ENCODE results near the gene TMEM139.
"Not testable (repeated sequence)": the region's sequence is repeated elsewhere in the genome, so short reads cannot be mapped to it uniquely, and the experiment has no call there.

The TMEM139 gene

DNA sequence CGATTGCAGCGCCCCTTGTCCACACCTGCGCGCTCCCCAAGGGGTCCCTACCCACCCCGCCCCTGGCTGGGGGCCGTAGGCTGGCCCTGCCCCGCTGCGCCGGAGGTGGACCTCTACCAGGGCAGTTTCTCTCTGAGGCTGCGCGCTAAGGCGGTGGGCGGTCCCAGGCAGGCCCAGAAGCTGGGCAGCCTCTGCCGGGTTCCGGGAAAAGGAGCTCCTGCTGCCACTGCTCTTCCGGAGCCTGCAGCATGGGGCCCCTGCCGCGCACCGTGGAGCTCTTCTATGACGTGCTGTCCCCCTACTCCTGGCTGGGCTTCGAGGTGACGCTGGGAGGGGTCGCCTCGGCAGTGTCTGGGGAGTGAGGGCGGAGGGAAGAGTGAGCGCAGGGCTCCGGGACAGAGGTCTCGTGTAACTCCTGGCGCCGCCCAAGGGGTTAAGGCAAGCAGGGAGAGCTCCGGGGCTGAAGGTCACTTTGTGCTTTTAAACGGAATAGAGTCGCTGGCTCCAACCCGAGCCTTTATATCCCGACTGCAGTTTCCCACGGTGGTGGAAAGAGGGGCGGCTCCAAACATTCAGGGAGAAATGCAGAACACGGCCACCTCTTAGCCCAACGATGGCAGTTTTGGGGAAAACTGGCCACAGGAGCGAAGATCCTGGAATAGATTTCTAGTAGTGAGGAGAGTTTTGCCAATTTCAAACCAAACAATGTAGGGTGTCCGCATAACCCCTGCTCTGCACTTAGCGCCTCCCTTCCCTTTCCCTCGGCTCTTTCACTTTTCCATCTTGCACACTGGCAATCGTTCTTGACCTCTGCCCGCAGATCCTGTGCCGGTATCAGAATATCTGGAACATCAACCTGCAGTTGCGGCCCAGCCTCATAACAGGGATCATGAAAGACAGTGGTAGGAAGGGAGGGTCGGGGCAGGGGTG lies 21.2 kb upstream of the TMEM139 start, which contains the start of gene GSTK1:
GSTK1 (plus strand) TSS at position 176 of the 930 bp plus-strand sequence; CDS start at position 249, 73 bp downstream.
- peak within 1 kb of the TSS; percentile 72 for H3K4me3 ChIP-seq (ENCODE audit: low read depth, low read length)
- DNase-seq (ENCODE audit: low read depth) = no peak
- in situ Hi-C loops (cut with HindIII; ENCODE audit: low sequenced_read_pairs) = no loop called here
- TF ChIP-seq, protein P1, sequence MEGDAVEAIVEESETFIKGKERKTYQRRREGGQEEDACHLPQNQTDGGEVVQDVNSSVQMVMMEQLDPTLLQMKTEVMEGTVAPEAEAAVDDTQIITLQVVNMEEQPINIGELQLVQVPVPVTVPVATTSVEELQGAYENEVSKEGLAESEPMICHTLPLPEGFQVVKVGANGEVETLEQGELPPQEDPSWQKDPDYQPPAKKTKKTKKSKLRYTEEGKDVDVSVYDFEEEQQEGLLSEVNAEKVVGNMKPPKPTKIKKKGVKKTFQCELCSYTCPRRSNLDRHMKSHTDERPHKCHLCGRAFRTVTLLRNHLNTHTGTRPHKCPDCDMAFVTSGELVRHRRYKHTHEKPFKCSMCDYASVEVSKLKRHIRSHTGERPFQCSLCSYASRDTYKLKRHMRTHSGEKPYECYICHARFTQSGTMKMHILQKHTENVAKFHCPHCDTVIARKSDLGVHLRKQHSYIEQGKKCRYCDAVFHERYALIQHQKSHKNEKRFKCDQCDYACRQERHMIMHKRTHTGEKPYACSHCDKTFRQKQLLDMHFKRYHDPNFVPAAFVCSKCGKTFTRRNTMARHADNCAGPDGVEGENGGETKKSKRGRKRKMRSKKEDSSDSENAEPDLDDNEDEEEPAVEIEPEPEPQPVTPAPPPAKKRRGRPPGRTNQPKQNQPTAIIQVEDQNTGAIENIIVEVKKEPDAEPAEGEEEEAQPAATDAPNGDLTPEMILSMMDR (IDR thresholded peaks at IDR 0.05; ENCODE audit: low read depth, low read length, missing control alignments) = no peak

DNA sequence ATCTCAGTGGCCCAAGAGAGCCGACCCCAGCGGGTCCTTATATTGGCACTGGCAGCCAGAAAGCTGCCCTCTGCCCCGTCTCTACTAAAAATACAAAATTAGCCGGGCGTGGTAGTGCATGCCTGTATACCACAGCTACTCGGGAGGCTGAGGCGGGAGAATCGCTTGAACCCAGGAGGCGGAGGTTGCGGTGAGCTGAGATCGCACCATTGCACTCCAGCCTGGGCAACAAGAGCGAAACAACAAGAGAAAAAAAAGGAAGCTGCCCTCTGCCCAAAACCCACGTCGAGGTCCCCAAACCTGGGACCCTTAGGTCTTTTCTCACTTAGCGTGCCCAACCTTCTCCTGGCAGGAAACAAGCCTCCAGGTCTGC lies 20.6 kb upstream of the TMEM139 start:
- in situ Hi-C loops (cut with HindIII; ENCODE audit: low sequenced_read_pairs); DNase-seq (ENCODE audit: low read depth): not testable (repeated sequence)
- H3K4me3 ChIP-seq (ENCODE audit: low read depth, low read length) = peak overlapping the region; percentile 72

DNA sequence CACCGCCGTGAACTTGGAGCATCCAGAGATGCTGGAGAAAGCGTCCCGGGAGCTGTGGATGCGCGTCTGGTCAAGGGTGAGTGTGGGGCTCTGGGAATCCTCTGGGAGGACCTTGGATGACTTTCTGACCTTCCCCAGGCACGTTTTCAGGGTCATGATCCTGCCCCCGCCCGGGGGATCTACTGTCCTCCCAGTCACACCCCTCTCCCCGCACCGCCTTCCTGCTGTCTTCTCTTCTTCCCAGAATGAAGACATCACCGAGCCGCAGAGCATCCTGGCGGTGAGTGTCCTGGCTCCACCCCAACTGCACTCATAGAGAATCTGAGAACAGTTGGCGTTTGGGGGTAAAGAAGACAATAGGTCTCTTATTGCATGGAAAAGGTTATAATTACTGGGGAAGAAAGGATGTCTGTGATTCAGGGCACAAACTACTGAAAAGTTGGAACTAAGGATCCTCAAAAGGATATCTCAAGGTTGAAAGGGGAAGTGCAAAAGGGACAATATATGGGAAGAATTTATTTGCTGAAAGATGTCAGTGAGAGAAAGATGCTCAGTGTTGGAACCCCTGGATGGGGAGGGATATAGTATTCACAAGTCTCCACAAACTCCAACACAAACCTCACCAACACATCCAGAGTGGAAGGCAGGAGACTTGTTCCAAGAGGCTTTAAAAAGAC lies 19.6 kb upstream of the TMEM139 start:
- in situ Hi-C loops (cut with HindIII; ENCODE audit: low sequenced_read_pairs) = no loop called here
- H3K4me3 ChIP-seq (ENCODE audit: low read depth, low read length) = no peak overlapping the region

DNA sequence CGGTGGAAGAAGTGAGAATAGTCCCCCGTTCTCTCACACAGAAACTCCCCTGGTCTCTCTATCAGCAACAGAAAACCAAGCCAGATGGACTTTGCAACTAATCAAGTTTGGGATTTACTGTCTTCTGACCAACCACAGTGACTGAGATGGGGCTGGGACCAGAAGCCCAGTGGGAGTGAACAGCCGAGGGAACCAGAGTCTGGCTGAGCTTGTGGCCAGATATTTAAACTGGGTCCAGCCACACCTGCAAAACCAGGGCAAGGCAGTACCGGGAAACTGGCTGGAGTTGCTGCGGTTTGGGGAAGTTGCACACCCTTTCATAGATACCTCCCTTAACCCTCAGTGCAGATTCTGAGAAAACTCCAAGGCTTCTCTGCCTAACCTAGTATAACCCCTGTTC lies 15.5 kb upstream of the TMEM139 start:
- DNase-seq (ENCODE audit: low read depth) = no peak
- H3K4me3 ChIP-seq (ENCODE audit: low read depth, low read length) = no peak overlapping the region
- TF ChIP-seq, protein P1 (IDR thresholded peaks at IDR 0.05; ENCODE audit: low read depth, low read length, missing control alignments) = no peak
- in situ Hi-C loops (cut with HindIII; ENCODE audit: low sequenced_read_pairs) = no loop called here

More for the DNA sequence above, 19.6 kb upstream of the TMEM139 start:
- TF ChIP-seq, protein P1 (IDR thresholded peaks at IDR 0.05; ENCODE audit: low read depth, low read length, missing control alignments) = no peak
- no peak for DNase-seq (ENCODE audit: low read depth)

DNA sequence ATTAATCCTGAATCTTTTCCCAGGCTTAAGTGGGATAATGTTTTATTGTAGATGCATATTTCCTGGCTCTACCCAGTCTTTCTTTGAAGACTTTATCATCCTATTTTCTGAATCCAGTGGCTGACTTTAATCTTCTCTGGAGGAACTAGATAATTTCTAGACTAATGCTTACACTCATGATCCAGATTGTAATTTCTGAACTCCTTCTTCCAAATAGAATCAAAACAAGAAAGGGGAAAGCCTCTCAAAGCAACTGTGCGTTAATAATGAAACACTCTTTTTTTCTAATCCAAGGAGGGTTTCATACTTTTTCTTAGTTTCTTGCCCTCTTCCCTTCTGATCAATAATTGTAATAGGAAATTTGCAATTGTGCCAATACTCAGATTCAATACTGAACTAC lies 13.5 kb upstream of the TMEM139 start:
- no peak for DNase-seq (ENCODE audit: low read depth)
- in situ Hi-C loops (cut with HindIII; ENCODE audit: low sequenced_read_pairs) = no loop called here
- no peak overlapping the region for H3K4me3 ChIP-seq (ENCODE audit: low read depth, low read length)
- TF ChIP-seq, protein P1 (IDR thresholded peaks at IDR 0.05; ENCODE audit: low read depth, low read length, missing control alignments) = no peak

DNA sequence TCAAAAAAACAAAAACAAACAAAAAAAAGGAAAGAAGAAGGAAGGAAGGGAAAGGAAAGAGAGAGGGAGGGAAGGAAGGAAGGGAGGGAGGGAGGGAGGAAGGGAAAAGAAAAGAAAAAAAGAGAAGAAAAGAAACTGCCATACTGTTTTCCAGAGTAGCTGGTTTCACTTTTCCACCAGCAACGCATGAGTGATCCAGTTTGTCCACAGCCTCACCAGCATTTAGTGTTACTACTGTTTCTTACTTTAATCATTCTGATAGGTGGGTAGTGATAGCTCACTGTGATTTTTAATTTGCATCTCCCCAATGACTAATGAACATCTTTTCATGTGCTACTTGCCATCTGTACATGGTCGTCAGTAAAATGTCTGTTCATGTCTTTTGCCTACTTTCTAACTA lies 11.9 kb upstream of the TMEM139 start:
- in situ Hi-C loops (cut with HindIII; ENCODE audit: low sequenced_read_pairs) = no loop called here
- no peak for DNase-seq (ENCODE audit: low read depth)

More for the DNA sequence above, 11.9 kb upstream of the TMEM139 start:
- TF ChIP-seq, protein P1 (IDR thresholded peaks at IDR 0.05; ENCODE audit: low read depth, low read length, missing control alignments) = no peak
- H3K4me3 ChIP-seq (ENCODE audit: low read depth, low read length) = no peak overlapping the region

All from astrocyte of the cerebellum (primary cell).